Spleen (tissue), 11 donors: ENCODE results near the gene MCM3. TPM values are rescaled to one million over a fixed set of nuclear protein-coding genes. Genes with fewer than 3 reads are reported as not detected.

Experiments
- DNase-seq: peaks from one replicate; pipeline ENCODE4 v3.0.0-alpha.2; 2020
- H3K27ac ChIP-seq, 8 donors: fragments of 200-600 bp; sonication (generic) in 7 of 8; 1 replicate in 4 of 8; 2 replicates in 4 of 8; pipeline versions ENCODE4 v1.5.0 to v1.8.0; 2016 to 2021; ENCODE audit warnings: inconsistent platforms in 4 of 8, mild to moderate bottlenecking in 4 of 8, moderate library complexity in 1 of 8
- H3K27me3 ChIP-seq, 7 donors: fragments of 200-600 bp; sonication (generic) in 6 of 7; replicated peaks in 1 of 7; 1 replicate in 4 of 7; 2 replicates in 3 of 7; pipeline versions ENCODE4 v1.5.0 to v1.8.0; 2016 to 2021; ENCODE audit warnings: inconsistent platforms in 3 of 7, mild to moderate bottlenecking in 1 of 7
- H3K36me3 ChIP-seq, 6 donors: fragments of 200-600 bp; sonication (generic) in 5 of 6; 1 replicate in 4 of 6; 2 replicates in 2 of 6; pipeline versions ENCODE4 v1.5.0 to v1.8.0; 2016 to 2021; ENCODE audit warnings: inconsistent platforms in 2 of 6
- H3K4me1 ChIP-seq, 6 donors: fragments of 200-600 bp; sonication (generic) in 5 of 6; 1 replicate in 3 of 6; 2 replicates in 3 of 6; pipeline versions ENCODE4 v1.5.0 to v1.8.0; 2016 to 2021; ENCODE audit warnings: inconsistent platforms in 3 of 6
- H3K4me3 ChIP-seq, 8 donors: fragments of 200-600 bp; sonication (generic) in 7 of 8; 1 replicate in 4 of 8; 2 replicates in 4 of 8; pipeline versions ENCODE4 v1.5.0 to v1.8.0; 2016 to 2021; ENCODE audit warnings: inconsistent platforms in 4 of 8, mild to moderate bottlenecking in 4 of 8, moderate library complexity in 2 of 8
- H3K9me3 ChIP-seq, 8 donors: fragments of 200-600 bp; sonication (generic) in 7 of 8; 1 replicate in 4 of 8; 2 replicates in 4 of 8; pipeline versions ENCODE4 v1.5.0 to v1.8.0; 2016 to 2021; ENCODE audit warnings: inconsistent platforms in 4 of 8
- CTCF ChIP-seq, 11 experiments: fragments of 200-600 bp in 7 of 11; fragments of 450-650 bp in 4 of 11; sonication (generic) in 4 of 11; IDR thresholded peaks in 8 of 11; conservative IDR thresholded peaks in 3 of 11; 1 replicate in 7 of 11; 2 replicates in 4 of 11; pipeline versions ENCODE4 v1.4.0 to v1.8.0; 2016 to 2021; ENCODE audit warnings: antibody characterized with exemption in 11 of 11, inconsistent platforms in 4 of 11, mild to moderate bottlenecking in 1 of 11
- POLR2A ChIP-seq, 3 donors: fragments of 450-650 bp; IDR thresholded peaks; one replicate each; pipeline ENCODE4 v1.5.1; 2017; ENCODE audit warnings: antibody characterized with exemption in 3 of 3, mild to moderate bottlenecking in 1 of 3
- POLR2AphosphoS5 ChIP-seq, 3 donors: sonication (generic); formaldehyde crosslinking; IDR thresholded peaks; one replicate each; pipeline ENCODE4 v1.5.1; 2017; ENCODE audit warnings: antibody characterized with exemption in 3 of 3
- WGBS, 5 donors: extraction: QIAGEN DNeasy Blood & Tissue Kit in 3 of 5; methylation state at CpG; one replicate each; pipeline versions ENCODE4 v1.1.5 to v1.1.7; 2013 to 2018; 5-methylcytosine and 5-hydroxymethylcytosine counted together
- intact Hi-C: fragments of 100-400 bp; cut with DNase I; formaldehyde crosslinking; loops from one replicate; pipeline ENCODE4 v1.15.0; 2023; ENCODE audit warnings: low total_unique reads
- polyA plus RNA-seq, 3 donors: library from polyadenylated mRNA; stranded (reverse); fragments of 200-250 nt; gene quantifications; one replicate each; pipeline ENCODE4 v1.2.1, GENCODE V29; 2013
- total RNA-seq, 7 donors: library from RNA; depleted of rRNA in 3 of 7; stranded (reverse); fragments of >200 nt in 3 of 7; fragmentation: NEBNext Ultra II Directional in 4 of 7; extraction: Animal tissue kit (Norgen Biotek cat#: 25700) in 4 of 7; gene quantifications; one replicate each; pipeline versions ENCODE4 v1.1.0 to v1.2.1, GENCODE V29; 2016 to 2021
- donor health status: healthy with polysubstance abuse.
- donor health status: DM: no; HTN: no; CAD: no; lungs with moderate emphysema.
- donor health status: DM: no; HTN: no; CAD: no.
- donor health status: Bipolar disorder and iron deficiency.
- donor health status: healthy.
- donor health status: DM: no; HTN: no; CAD: no.
- donor health status: DM: yes; HTN: yes; CAD: no.

The MCM3 gene
- total and polyA plus RNA-seq, 10 donors = 21.1 to 48.6 (median 36.4) TPM

GRCh38 chr6:52251113-52251512 lies 33.4 kb downstream of the MCM3 start:
- intact Hi-C loops = no loop called here
- Histone ChIP-seq H3K9me3 (no peaks in the 10 kb centered on the region), H3K27ac (no peak overlapping the region), H3K4me1 (no peaks in the 10 kb centered on the region), H3K4me3 (no peak overlapping the region), H3K36me3 (no peaks in the 10 kb centered on the region), H3K27me3 (peaks cover 0 to 43% (median 0%) of the 10 kb centered on the region in 7 donors)
- TF ChIP-seq POLR2AphosphoS5 (IDR thresholded peaks at IDR 0.05) = no peak
- TF ChIP-seq POLR2A (IDR thresholded peaks at IDR 0.05) = no peak
- TF ChIP-seq CTCF (IDR thresholded peaks at IDR 0.05 in 8 of 11, conservative IDR thresholded peaks at IDR 0.05 in 3 of 11) = no peak
- no peak for DNase-seq

GRCh38 chr6:52249078-52249477 lies 35.5 kb downstream of the MCM3 start:
- DNase-seq = no peak
- Histone ChIP-seq H3K36me3 (no peaks in the 10 kb centered on the region), H3K27ac (no peak overlapping the region), H3K27me3 (peaks cover 0 to 27% (median 0%) of the 10 kb centered on the region in 7 donors), H3K4me3 (no peak overlapping the region), H3K9me3 (no peaks in the 10 kb centered on the region), H3K4me1 (no peaks in the 10 kb centered on the region)
- TF ChIP-seq POLR2A (IDR thresholded peaks at IDR 0.05) = no peak
- no peak for TF ChIP-seq CTCF (IDR thresholded peaks at IDR 0.05 in 8 of 11, conservative IDR thresholded peaks at IDR 0.05 in 3 of 11)
- TF ChIP-seq POLR2AphosphoS5 (IDR thresholded peaks at IDR 0.05) = no peak
- 43 to 64% (median 52%) methylated on average over 2 of the region's 2 CpGs for WGBS, 5 donors
- intact Hi-C loops = no loop called here

GRCh38 chr6:52245425-52245824 lies 39.1 kb downstream of the MCM3 start:
- no peak overlapping the region for H3K4me3 ChIP-seq
- no peaks in the 10 kb centered on the region for H3K4me1 ChIP-seq
- DNase-seq = no peak
- 88 to 100% (median 90%) methylated on average over 1 of the region's 1 CpG for WGBS, 5 donors
- intact Hi-C loops = no loop called here
- no peak for TF ChIP-seq POLR2A (IDR thresholded peaks at IDR 0.05)
- TF ChIP-seq POLR2AphosphoS5 (IDR thresholded peaks at IDR 0.05) = no peak
- no peak for TF ChIP-seq CTCF (IDR thresholded peaks at IDR 0.05 in 8 of 11, conservative IDR thresholded peaks at IDR 0.05 in 3 of 11)
- no peak overlapping the region for H3K27ac ChIP-seq
- H3K9me3 ChIP-seq = no peaks in the 10 kb centered on the region
- no peaks in the 10 kb centered on the region for H3K36me3 ChIP-seq
- H3K27me3 ChIP-seq = peaks cover 0 to 8% (median 0%) of the 10 kb centered on the region in 7 donors

GRCh38 chr6:52244400-52244799 lies 40.1 kb downstream of the MCM3 start, which contains the start of gene IL17F:
IL17F (minus strand) TSS chr6:52244500; CDS start chr6:52244429, 71 bp downstream.
- no peak within 1 kb of the TSS for H3K27ac ChIP-seq
- no peak for DNase-seq
- TF ChIP-seq CTCF (IDR thresholded peaks at IDR 0.05 in 8 of 11, conservative IDR thresholded peaks at IDR 0.05 in 3 of 11) = no peak
- TF ChIP-seq POLR2A (IDR thresholded peaks at IDR 0.05) = no peak
- TF ChIP-seq POLR2AphosphoS5 (IDR thresholded peaks at IDR 0.05) = no peak
- no peak within 1 kb of the TSS for H3K4me3 ChIP-seq
- H3K36me3 ChIP-seq = no peaks in the 10 kb centered on the region
- 75 to 92% (median 84%) methylated on average over 5 of the region's 5 CpGs for WGBS, 5 donors
- H3K27me3 ChIP-seq = no peaks in the 10 kb centered on the region
- no peaks in the 10 kb centered on the region for H3K9me3 ChIP-seq
- H3K4me1 ChIP-seq = no peaks in the 10 kb centered on the region
- intact Hi-C loops = no loop called here
